HL-60/S4 (cell line): ENCODE measurements around the gene KDM6A.
"Not testable (repeated sequence)": the region's sequence is repeated elsewhere in the genome, so short reads cannot be mapped to it uniquely, and the experiment has no call there.

Experiments
- in situ Hi-C: fragments of 300-500 bp; cut with MboI; formaldehyde crosslinking; loops from 2 replicates; pipeline ENCODE4 v1.14.3; 2022; ENCODE audit warnings: low sequenced_read_pairs

The KDM6A gene

DNA sequence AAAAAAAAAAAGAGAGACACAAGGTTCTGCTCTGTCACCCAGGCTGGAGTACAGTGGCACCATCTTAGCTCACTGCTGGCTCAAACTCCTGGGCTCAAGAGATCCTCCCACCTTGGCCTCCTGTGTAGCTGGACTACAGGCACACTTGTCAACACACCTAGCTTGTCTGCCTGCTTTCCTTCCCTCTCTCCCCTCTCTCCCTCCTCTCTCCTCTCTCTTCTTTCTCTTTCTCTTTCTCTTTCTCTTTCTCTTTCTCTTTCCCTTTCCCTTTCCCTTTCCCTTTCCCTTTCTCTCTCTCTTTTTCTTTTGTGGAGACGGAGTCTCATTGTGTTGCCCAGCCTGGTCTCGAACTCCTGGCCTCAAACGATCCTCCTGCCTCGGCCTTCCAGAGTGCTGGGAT lies 195.6 kb downstream of the KDM6A start:
- in situ Hi-C loops = no loop called here

DNA sequence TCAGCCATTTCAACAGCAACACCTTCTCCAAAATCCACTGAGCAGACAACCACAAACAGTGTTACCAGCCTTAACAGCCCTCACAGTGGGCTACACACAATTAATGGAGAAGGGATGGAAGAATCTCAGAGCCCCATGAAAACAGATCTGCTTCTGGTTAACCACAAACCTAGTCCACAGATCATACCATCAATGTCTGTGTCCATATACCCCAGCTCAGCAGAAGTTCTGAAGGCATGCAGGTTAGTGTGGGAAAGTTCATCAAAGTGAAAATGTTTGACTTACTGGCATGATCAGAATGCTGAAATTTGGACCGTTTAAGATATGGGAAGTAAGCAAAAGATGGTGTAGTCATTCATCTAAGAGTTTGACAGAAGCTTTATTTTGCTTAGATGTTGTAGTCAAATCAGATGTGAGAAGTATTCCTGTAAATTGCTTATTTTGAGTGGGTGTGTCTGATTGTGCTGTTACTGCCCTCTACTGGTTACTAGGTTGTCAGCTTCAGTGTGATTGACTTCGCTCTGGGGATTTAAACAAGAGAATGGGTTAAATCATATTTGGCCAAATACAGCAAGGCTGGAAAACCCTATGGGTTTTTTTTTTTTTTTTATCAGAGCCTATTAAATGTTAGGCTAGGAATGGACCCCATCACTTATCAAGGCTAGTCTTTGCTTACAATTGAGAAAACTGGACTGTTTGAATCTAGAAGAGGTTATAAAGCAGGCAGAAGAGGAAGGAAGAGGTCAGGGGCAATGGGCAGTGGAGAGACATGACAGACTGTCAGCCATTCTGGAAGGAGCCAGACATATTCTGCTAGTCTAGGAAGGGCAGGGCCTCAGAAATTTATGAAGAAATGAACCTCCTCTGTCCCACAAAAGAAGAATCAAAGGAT lies 197.4 kb downstream of the KDM6A start:
- in situ Hi-C loops = no loop called here

DNA sequence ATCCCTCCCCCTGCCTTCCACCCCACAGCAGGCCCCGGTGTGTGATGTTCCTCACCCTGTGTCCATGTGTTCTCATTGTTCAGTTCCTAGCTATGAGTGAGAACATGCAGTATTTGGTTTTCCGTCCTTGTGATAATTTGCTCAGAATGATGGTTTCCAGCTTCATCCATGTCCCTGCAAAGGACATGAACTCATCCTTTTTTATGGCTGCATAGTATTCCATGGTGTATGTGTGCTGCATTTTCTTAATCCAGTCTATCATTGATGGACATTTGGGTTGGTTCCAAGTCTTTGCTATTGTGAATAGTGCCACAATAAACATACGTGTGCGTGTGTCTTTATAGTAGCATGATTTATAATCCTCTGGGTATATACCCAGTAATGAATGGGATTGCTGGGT lies 200.0 kb downstream of the KDM6A start:
- in situ Hi-C loops = not testable (repeated sequence)

DNA sequence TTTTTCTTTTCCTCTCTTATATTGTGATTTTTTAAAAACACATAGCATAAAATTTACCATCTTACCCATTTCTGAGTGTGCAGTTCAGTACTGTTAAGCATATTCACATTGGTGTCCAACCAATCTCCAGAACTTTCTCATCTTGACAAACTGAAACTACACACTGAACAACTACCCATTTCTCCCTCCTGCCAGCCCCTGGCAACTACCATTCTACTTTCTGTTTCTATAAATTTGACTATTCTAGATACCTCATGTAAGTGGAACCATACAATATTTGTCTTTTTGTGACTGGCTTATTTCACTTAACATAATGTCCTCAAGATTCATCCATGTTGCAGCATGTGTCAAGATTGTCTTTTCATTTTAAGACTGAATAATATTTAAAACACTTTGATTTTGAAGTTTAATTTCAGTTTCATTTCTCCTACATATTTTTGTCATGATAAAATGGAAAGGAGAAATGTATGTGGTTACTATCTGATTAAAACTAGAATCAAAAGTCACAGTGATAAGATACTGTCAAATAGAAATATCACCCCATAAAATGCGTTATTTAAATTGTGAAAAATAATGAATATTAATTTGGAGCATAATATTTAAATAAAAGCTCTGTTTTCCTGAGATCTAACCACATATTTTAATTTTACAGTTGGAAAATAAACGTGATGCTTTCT lies 204.9 kb downstream of the KDM6A start:
- in situ Hi-C loops = no loop called here

DNA sequence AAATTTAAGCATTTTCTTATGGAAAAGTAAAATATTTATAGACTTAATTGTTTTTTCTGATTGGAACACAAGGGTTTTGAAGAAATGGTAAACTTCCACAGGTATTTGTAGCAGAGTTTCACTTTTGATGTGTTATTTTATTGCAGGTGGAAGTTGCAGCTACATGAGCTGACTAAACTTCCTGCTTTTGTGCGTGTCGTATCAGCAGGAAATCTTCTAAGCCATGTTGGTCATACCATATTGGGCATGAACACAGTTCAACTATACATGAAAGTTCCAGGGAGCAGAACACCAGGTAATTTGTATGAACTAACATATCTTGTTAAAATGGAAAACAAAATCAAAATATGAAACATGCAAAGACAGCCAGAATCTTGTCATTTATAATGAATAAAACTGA lies 210.3 kb downstream of the KDM6A start:
- in situ Hi-C loops = no loop called here

DNA sequence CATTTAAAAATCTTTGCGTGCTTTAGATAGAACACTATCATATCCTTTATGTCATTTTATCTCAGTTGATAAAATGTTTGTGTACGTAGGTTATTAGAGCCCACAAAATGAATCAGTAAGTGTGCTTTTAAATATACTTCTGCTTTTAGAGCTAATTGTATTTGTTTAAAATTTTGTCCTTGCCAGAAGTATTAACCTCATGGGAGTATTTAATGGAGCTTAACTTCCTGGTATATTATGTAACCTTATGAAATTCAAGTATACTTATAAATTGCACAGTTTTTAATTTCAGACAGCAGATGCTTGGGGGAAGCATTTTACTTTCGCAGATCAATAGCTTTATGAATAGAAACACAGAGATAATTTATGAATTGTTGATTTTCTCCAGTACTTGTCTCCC lies 237.5 kb downstream of the KDM6A start:
- in situ Hi-C loops = no loop called here

DNA sequence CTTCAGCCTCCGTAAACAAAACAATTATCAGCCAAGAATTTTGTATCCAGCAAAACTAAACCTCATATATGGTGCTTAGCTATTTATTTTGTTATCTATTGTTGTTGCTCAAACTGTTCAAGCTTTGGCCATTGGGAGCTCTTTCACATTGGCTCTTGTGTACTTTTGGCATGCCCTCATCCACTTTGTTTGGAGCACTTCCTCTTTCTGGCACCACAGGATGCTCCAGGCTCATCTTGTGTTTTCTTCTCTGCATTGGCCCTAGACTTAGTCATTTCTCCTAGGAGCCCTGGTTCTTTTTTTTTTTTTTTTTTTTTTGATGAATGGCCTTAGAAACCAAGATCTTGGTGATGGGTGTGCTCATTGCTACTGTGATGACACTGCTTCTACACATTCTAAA lies 253.2 kb downstream of the KDM6A start:
- in situ Hi-C loops = no loop called here

DNA sequence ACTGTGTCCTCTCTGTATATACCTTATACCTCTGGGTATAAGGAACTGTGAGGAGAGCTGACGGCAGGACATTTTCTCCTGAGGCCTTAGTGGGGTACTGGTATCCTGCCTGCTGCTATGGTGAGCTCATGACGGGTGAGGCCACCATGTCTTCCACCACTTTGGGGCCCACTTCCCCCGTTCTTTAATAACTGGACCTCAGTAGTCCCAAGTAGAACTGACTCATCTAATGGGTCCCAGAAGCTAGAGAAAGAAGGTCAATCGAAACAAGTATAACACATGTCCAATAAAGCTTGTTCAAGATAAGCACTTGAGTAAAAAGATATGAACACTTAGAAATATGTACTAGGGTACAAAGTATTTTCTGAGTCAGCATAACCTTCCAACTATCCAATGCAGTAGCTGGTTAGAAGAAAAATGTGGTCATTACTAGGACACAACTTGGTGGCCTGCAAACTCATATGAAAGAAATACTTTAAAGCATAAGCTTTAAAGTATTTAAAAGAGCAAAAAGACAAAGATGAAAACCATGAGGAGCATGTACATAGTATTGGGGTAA lies 256.0 kb downstream of the KDM6A start:
- in situ Hi-C loops = no loop called here

DNA sequence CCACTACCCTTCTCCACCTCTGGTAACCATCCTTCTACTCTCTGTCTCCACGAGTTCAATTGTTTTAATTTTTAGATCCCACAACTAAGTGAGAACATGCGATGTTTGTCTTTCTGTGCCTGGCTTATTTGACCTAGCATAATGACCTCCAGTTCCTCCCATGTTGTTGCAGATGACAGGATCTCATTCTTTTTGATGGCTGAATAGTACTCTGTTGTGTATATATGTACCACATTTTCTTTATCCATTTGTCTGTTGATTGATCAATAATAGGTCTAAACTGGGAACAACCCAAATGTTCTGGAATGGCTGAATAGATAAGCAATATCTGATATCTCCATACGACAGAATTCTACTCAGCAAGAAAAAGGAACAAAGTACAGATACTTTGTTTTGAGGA lies 260.5 kb downstream of the KDM6A start:
- in situ Hi-C loops = no loop called here

DNA sequence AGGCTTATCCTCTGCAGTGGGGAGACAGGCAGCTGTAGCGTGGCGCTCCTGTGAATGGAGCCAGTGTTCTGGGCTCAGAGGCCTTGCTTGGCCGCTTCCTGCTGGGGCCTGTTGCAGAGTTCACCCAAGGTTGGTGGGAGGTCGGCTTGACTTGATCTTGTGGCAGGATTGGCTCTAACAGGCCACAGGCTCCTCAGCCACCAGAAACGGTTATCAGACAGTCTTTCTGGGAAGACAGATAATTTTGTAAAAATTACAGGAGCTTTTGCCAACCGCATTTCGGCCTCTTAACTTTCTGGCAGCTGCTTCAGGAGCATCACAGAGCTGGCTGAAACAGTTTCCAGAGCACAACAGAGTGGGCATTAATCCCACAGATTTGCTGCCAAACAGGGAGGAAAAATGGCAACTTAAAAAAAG lies 261.3 kb downstream of the KDM6A start:
- in situ Hi-C loops = no loop called here

DNA sequence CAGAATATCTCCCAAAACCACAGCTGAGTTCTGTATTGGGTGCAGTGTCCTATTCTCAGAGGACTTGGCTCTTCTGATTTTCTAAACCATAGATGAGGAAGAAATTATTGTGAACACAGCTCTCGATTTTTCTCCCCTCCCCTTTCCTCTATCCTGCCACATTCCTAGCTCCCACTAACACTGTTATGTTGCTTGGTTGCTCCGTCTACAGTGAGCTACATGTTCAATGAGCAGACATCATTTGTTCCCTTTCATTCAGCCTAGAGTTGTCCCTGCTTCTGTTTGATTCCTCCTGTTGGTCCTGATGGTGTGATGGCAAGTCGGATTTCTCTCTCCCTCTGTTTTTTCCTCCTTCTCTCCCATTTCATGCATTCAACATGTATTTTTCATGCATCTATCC lies 261.8 kb downstream of the KDM6A start:
- in situ Hi-C loops = no loop called here

DNA sequence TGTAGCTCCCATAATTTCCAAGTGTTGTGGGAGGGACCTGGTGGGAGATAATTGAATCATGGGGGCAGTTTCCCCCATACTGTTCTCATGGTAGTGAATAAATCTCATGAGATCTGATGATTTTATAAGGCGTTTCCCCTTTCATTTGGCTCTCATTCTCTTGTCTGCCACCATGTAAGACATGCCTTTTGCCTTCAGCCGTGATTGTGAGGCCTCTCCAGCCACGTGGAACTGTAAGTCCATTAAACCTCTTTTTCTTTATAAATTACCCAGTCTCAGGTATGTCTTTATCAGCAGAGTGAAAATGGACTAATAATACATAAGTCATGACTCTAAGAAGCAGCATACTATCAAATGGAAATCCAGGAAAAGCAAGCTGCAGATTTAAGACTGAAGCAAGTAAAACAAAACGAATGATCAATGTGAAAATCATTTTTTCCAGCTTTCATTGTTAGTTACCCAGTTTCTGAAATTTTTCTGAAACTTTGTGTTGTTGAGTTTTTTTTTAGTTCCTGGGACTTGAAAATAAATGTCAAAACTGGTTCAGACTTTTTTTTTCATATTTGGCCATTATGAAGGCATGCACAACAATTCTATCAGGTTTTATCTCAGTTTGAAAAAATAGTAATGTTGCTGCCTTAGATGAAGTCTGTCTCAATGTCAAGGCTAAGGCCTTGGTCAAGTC lies 262.5 kb downstream of the KDM6A start:
- in situ Hi-C loops = not testable (repeated sequence)

DNA sequence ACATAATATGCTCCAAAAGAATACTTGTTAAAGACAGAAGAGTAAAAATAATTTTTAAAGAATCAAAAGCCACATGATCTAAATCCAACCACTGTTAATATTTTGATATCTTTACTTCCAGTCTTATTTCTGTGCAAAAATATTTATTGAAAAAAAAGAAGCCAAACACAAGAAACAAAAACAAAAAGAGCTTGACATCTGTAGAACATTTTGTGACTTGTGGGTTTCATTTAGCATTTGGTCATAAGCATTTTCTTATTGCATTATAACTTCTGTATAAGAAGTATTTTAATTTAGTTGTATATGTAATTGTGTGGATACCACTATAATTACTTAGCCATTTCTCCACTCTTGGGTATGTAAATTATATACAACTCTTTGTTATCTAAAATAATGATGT lies 264.5 kb downstream of the KDM6A start:
- in situ Hi-C loops = no loop called here

DNA sequence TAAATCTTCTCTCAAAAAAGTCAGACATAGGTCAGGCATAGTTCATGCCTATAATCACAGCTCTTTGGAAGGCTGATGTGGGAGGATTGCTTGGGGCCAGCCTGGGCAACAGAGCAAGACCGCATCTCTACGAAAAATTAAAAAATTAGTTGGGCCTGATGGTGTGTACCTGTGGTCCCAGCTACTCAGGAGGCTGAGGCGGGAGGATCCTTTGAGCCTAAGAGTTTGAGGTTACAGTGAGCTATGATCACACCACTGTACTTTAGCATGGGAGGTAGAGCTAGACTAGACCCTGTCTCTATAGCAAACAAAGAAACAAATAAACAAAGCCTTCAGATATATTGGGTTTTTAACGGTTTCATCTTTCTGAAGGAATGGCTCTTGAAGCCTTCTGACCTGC lies 265.5 kb downstream of the KDM6A start:
- in situ Hi-C loops = no loop called here

DNA sequence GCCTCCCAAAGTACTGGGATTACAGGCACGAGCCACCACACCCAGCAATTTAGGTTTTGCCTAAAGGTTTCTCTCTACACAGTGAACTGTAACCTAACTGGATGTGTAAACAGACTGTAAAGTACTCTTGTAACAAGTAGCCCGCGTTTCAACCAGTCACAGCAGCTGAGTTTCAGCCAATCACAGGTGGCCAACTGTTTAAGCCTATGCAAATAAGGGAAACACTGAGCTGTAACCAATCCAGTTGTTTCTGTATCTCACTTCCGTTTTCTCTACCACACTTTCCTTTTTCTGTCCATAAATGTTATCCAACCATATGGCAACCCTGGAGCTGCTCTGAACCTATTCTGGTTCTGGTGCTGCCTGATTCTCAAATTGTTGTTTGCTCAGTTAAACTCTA lies 267.8 kb downstream of the KDM6A start:
- in situ Hi-C loops = no loop called here

DNA sequence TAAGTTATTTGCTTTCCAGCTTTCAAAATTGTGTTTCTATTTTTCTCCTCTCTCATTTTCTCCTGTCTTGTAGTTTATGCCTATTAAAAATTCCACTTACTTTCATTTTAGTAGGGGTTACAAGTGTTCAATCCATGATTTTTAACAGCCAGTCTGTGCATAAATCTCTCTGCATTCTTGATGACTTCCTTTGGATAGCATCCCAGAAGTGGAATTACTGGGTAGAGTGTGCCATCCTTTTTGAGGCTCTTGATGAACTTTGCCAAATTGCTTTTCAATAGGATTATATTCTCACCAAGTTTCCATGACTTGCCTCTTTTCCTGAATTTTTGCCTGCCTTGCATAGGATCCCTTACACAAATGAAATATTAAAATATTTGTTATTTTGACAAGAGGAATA lies 269.2 kb downstream of the KDM6A start:
- in situ Hi-C loops = no loop called here

DNA sequence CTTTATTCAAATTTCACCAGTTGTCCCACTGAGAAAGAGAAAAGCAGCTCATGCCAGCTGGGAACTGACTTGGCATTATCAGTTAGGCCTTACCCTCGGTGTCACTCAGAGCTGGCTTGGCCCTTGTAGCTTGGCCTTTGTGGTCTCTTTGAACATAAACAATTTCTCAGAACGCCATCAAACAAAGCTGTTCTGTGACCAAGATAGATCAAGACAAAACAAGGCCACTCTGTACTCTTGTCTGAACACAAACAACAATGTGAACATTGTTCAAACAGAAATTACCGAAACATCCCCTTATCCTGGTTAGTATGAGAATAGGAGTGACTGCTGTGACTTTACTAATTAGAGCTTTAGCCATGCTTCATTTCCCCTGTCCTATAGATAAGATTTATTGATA lies 270.5 kb downstream of the KDM6A start:
- in situ Hi-C loops = no loop called here

DNA sequence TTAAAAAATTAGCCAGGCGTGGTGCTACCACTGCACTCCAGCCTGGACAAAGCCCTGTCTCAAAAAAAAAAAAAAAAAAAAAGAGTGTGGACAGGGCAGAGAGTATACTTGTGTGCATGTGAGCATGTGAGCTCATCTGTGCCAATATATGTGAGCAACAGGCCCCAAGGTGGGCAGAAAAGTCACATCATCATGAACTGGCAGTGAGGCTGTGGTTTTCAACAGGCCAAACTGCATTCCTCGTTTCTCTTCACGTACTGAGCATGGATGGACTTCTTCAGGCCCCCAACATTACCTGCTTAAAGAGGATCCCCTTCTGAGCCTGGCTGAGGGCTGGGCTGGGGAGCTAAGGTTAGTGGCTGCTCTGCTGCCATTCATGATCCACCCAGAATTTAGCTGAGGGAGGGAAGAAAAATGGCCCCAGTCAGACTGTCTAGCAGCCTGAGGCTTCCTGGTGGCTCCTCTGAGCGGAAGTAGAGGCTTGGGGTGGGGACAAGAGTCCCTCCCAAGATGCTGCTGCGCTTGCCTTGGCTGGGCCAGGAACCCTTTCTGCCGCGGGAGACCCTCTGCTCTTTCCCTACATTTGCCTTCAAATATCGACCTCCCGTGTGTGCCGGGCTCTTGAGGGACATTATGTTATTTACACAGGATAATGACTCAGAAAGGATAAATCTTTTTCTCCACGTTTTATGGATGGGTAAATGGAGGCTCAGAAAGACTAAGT lies 272.7 kb downstream of the KDM6A start:
- in situ Hi-C loops = no loop called here

DNA sequence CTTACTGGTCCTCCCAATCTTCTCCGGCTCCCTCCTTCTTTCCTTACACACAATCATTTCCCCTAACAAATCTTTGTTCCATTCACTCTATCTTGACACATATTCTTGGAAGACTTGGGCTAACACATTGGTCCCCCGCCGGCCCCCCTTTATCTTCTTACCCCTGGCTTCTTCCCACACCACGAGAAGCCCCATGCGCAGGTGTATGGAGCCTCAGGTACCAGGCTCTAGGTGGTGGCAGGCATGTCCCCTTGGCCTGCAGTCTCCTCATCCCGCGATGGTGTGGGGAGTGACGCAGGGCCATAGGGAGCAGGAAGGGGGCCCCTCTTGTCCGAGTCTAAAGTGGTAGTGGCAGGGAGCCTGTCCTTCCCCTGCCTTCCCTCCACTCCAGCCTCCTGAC lies 277.8 kb downstream of the KDM6A start:
- in situ Hi-C loops = no loop called here

DNA sequence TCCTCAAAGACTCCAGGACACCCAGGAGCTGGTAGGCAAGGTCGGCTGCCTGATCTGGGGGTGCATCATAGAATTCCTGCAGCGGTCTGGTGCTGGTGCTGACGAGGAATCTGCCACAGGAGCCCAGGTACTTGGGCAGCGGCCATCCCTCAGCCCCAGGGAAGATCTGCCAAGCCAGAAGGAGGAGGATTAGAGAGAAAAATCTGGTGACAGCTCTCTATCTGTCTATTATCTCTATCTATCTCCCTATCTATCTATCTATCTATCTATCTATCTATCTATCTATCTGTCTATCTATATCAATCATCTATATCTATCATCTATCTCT lies 281.0 kb downstream of the KDM6A start:
- in situ Hi-C loops = no loop called here

DNA sequence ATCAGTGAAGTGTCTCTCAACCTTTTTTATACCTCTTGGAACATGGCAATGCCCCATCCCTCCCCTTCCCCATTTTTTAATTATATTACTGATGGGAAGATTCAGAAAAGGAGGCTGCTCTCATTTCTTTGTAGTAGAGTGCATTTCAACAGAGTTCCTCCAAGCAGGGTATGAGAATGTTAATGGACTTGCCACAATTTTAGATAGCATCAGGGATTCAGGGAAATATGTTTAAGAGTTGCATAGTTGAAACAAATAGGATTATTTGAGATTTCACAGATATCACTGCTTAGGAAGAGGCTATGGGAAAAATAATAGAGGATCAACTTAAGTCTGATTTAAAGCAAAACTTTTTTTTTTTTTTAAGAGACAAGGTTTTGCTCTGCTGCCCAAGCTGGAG lies 281.5 kb downstream of the KDM6A start:
- in situ Hi-C loops = no loop called here
